OCI-LY7 (cell line): ENCODE data around the gene HGS.

Experiments
- CTCF ChIP-seq: fragments of 200-600 bp; sonication (generic); conservative IDR thresholded peaks from 2 replicates; pipeline ENCODE4 v1.5.1; 2014; ENCODE audit warnings: mild to moderate bottlenecking, antibody characterized with exemption, low read length, moderate library complexity, mixed read lengths
- EZH2phosphoT487 ChIP-seq: fragments of 200-600 bp; sonication (generic); IDR thresholded peaks from 2 replicates; pipeline ENCODE4 v1.6.1; 2018; ENCODE audit warnings: low read depth, borderline replicate concordance, mild to moderate bottlenecking, mixed run types, antibody characterized with exemption, low read length, moderate library complexity, mixed read lengths

- no peak for TF ChIP-seq CTCF
- TF ChIP-seq EZH2phosphoT487: no peak
These were observed 33.9 kb downstream of the HGS start for GRCh38 chr17:81717766-81718089.
